ENCODE results near the gene ENPP1. TPM values are rescaled to one million over a fixed set of nuclear protein-coding genes. Genes with fewer than 3 reads are reported as not detected.

The ENPP1 gene
- total and polyA plus RNA-seq, 2 donors, result 5.7 to 10.4 TPM

- H3K4me1 ChIP-seq (ENCODE audit: control insufficient read depth in 2 of 2, insufficient read depth in 2 of 2, low read length in 2 of 2), result no peaks in the 10 kb centered on the region
- no peak overlapping the region for H3K27ac ChIP-seq (ENCODE audit: low read depth in 1 of 2, low read length in 1 of 2)
- no peak for DNase-seq (ENCODE audit: low read depth in 6 of 9, low spot score in 9 of 9)
- WGBS, result 91% methylated on average over 1 of the region's 1 CpG
- no peaks in the 10 kb centered on the region for H3K36me3 ChIP-seq (ENCODE audit: control insufficient read depth in 2 of 2, insufficient read depth in 2 of 2, low read length in 1 of 2)
- H3K9me3 ChIP-seq (ENCODE audit: control insufficient read depth in 2 of 2, insufficient read depth in 1 of 2, low read length in 1 of 2), result no peaks in the 10 kb centered on the region
- H3K27me3 ChIP-seq (ENCODE audit: control insufficient read depth in 2 of 2, insufficient read depth in 1 of 2, low read length in 1 of 2), result no peaks in the 10 kb centered on the region
- H3K4me3 ChIP-seq (ENCODE audit: low read length in 2 of 2), result no peak overlapping the region
Observed at GRCh38 chr6:131867744-131868143, 59.9 kb downstream of the ENPP1 start.

DNA sequence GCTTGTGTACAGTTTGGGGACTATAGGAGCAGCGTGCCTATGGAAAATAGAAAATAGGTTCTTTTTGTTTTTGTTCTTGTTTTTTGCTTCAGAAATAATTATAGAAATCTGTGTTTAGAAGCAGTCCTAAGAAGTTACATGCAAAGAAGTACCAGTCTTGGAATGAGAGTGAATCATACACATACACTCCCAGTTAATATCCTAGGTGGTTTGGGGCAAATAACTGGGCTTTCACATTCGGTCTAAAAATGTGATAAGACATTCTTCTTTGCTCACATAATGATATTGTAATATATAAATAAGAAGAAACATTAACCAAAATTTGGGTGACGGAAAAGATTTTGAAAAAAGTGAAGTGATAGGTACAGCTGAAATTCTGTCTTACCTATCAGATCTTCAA is 61.0 kb downstream of the ENPP1 start:
- DNase-seq (ENCODE audit: low read depth in 6 of 9, low spot score in 9 of 9), result no peak
- no peaks in the 10 kb centered on the region for H3K4me1 ChIP-seq (ENCODE audit: control insufficient read depth in 2 of 2, insufficient read depth in 2 of 2, low read length in 2 of 2)
- 93% methylated on average over 3 of the region's 3 CpGs for WGBS
- no peaks in the 10 kb centered on the region for H3K36me3 ChIP-seq (ENCODE audit: control insufficient read depth in 2 of 2, insufficient read depth in 2 of 2, low read length in 1 of 2)
- H3K27me3 ChIP-seq (ENCODE audit: control insufficient read depth in 2 of 2, insufficient read depth in 1 of 2, low read length in 1 of 2), result no peaks in the 10 kb centered on the region
- H3K27ac ChIP-seq (ENCODE audit: low read depth in 1 of 2, low read length in 1 of 2), result no peak overlapping the region
- no peak overlapping the region for H3K4me3 ChIP-seq (ENCODE audit: low read length in 2 of 2)
- no peaks in the 10 kb centered on the region for H3K9me3 ChIP-seq (ENCODE audit: control insufficient read depth in 2 of 2, insufficient read depth in 1 of 2, low read length in 1 of 2)

DNA sequence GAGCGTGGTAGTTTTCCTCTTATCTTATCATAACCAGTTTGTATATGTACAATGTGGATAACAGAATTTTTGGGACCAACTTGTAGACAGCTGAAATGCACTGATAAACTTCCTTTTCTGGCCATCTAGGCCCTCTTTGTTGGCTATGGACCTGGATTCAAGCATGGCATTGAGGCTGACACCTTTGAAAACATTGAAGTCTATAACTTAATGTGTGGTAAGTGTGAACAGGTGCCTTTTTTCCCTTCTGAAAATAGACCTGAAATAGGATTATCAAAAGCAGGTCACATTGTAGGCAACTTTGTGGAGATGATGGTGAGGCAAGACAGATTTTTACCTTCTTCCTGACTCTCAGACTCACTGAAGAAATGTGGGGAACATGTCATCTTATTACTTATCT is 67.8 kb downstream of the ENPP1 start:
- H3K27ac ChIP-seq (ENCODE audit: low read depth in 1 of 2, low read length in 1 of 2), result no peak overlapping the region
- no peaks in the 10 kb centered on the region for H3K36me3 ChIP-seq (ENCODE audit: control insufficient read depth in 2 of 2, insufficient read depth in 2 of 2, low read length in 1 of 2)
- no peaks in the 10 kb centered on the region for H3K9me3 ChIP-seq (ENCODE audit: control insufficient read depth in 2 of 2, insufficient read depth in 1 of 2, low read length in 1 of 2)
- DNase-seq (ENCODE audit: low read depth in 6 of 9, low spot score in 9 of 9), result no peak
- H3K27me3 ChIP-seq (ENCODE audit: control insufficient read depth in 2 of 2, insufficient read depth in 1 of 2, low read length in 1 of 2), result no peaks in the 10 kb centered on the region
- 85% methylated on average over 1 of the region's 1 CpG for WGBS
- H3K4me3 ChIP-seq (ENCODE audit: low read length in 2 of 2), result no peak overlapping the region
- H3K4me1 ChIP-seq (ENCODE audit: control insufficient read depth in 2 of 2, insufficient read depth in 2 of 2, low read length in 2 of 2), result no peaks in the 10 kb centered on the region

GRCh38 chr6:131876545-131876944 is 68.7 kb downstream of the ENPP1 start:
- H3K9me3 ChIP-seq (ENCODE audit: control insufficient read depth in 2 of 2, insufficient read depth in 1 of 2, low read length in 1 of 2), result no peaks in the 10 kb centered on the region
- DNase-seq (ENCODE audit: low read depth in 6 of 9, low spot score in 9 of 9), result no peak

DNA sequence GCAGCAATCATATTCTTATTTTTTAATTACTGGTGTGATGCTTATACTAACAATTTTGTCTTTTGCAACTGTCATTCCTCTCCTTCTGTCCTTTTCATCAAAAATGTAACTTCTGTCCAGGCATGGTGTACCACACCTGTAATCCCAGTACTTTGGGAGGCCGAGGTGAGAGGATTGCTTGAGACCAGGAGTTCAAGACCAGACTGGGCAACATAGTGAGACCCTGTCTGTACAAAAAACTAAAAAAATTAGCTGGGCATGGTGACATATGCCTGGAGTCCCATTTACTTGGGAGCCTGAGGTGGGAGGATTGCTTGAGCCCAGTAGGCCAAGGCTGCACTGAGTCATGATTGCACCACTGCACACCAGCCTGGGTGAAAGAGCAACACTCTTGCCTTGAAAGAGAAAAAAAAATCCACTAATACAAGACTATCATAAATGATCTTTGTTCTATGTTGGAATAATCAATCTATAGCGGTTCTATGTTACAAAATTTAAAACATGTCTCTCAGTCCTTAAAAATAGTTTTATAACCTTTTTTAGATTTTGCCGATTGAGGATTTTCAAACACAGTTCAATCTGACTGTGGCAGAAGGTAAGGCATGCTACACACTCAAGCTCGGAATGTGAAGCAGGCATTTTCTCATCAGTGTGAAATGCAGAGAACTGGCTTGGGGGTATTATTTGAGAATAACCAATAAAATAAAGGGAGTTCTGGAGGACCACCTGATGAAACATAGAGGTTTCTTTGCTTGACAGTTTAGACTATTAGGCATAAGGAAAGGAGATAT is 70.4 kb downstream of the ENPP1 start:
- Histone ChIP-seq H3K27ac (ENCODE audit: low read depth in 1 of 2, low read length in 1 of 2) (no peak overlapping the region), H3K9me3 (ENCODE audit: control insufficient read depth in 2 of 2, insufficient read depth in 1 of 2, low read length in 1 of 2) (no peaks in the 10 kb centered on the region), H3K4me3 (ENCODE audit: low read length in 2 of 2) (no peak overlapping the region), H3K36me3 (ENCODE audit: control insufficient read depth in 2 of 2, insufficient read depth in 2 of 2, low read length in 1 of 2) (no peaks in the 10 kb centered on the region), H3K27me3 (ENCODE audit: control insufficient read depth in 2 of 2, insufficient read depth in 1 of 2, low read length in 1 of 2) (no peaks in the 10 kb centered on the region), H3K4me1 (ENCODE audit: control insufficient read depth in 2 of 2, insufficient read depth in 2 of 2, low read length in 2 of 2) (no peaks in the 10 kb centered on the region)
- DNase-seq (ENCODE audit: low read depth in 6 of 9, low spot score in 9 of 9), result no peak
- WGBS, result 98% methylated on average over 4 of the region's 4 CpGs

More at GRCh38 chr6:131876545-131876944, 68.7 kb downstream of the ENPP1 start:
- Histone ChIP-seq H3K36me3 (ENCODE audit: control insufficient read depth in 2 of 2, insufficient read depth in 2 of 2, low read length in 1 of 2) (no peaks in the 10 kb centered on the region), H3K4me3 (ENCODE audit: low read length in 2 of 2) (no peak overlapping the region), H3K27ac (ENCODE audit: low read depth in 1 of 2, low read length in 1 of 2) (no peak overlapping the region), H3K4me1 (ENCODE audit: control insufficient read depth in 2 of 2, insufficient read depth in 2 of 2, low read length in 2 of 2) (no peaks in the 10 kb centered on the region), H3K27me3 (ENCODE audit: control insufficient read depth in 2 of 2, insufficient read depth in 1 of 2, low read length in 1 of 2) (no peaks in the 10 kb centered on the region)

DNA sequence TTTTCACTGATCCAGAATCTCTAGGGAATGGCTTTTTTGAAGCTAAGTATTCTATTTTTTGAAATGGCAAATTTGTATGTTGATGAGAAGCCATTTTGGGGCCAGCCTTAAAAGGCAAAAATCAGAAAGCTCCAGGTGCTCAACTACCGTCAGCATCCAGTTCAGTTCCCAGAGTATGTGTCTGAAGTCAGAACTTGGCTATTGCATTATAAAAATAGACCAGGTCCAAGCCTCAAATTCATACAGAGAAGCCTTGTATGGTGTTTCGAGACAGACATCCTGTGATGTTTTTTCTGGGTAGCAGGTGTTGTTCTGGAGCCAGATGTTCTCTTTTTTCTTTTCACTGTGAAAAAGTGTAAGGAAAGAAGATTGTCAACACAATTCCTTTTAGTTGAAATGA is 75.2 kb downstream of the ENPP1 start:
- Histone ChIP-seq H3K4me3 (ENCODE audit: low read length in 2 of 2) (no peak overlapping the region), H3K36me3 (ENCODE audit: control insufficient read depth in 2 of 2, insufficient read depth in 2 of 2, low read length in 1 of 2) (no peaks in the 10 kb centered on the region), H3K9me3 (ENCODE audit: control insufficient read depth in 2 of 2, insufficient read depth in 1 of 2, low read length in 1 of 2) (no peaks in the 10 kb centered on the region), H3K27me3 (ENCODE audit: control insufficient read depth in 2 of 2, insufficient read depth in 1 of 2, low read length in 1 of 2) (no peaks in the 10 kb centered on the region), H3K4me1 (ENCODE audit: control insufficient read depth in 2 of 2, insufficient read depth in 2 of 2, low read length in 2 of 2) (no peaks in the 10 kb centered on the region), H3K27ac (ENCODE audit: low read depth in 1 of 2, low read length in 1 of 2) (no peak overlapping the region)
- 76% methylated on average over 2 of the region's 2 CpGs for WGBS
- DNase-seq (ENCODE audit: low read depth in 6 of 9, low spot score in 9 of 9), result no peak

- H3K9me3 ChIP-seq (ENCODE audit: control insufficient read depth in 2 of 2, insufficient read depth in 1 of 2, low read length in 1 of 2), result no peaks in the 10 kb centered on the region
- DNase-seq (ENCODE audit: low read depth in 6 of 9, low spot score in 9 of 9), result no peak
- 93% methylated on average over 1 of the region's 1 CpG for WGBS
- no peak overlapping the region for H3K27ac ChIP-seq (ENCODE audit: low read depth in 1 of 2, low read length in 1 of 2)
- no peak overlapping the region for H3K4me3 ChIP-seq (ENCODE audit: low read length in 2 of 2)
- no peaks in the 10 kb centered on the region for H3K27me3 ChIP-seq (ENCODE audit: control insufficient read depth in 2 of 2, insufficient read depth in 1 of 2, low read length in 1 of 2)
- H3K4me1 ChIP-seq (ENCODE audit: control insufficient read depth in 2 of 2, insufficient read depth in 2 of 2, low read length in 2 of 2), result no peaks in the 10 kb centered on the region
- H3K36me3 ChIP-seq (ENCODE audit: control insufficient read depth in 2 of 2, insufficient read depth in 2 of 2, low read length in 1 of 2), result no peaks in the 10 kb centered on the region
Observed at GRCh38 chr6:131885237-131885636, 77.4 kb downstream of the ENPP1 start.

- Histone ChIP-seq H3K27ac (ENCODE audit: low read depth in 1 of 2, low read length in 1 of 2) (no peak overlapping the region), H3K36me3 (ENCODE audit: control insufficient read depth in 2 of 2, insufficient read depth in 2 of 2, low read length in 1 of 2) (no peaks in the 10 kb centered on the region), H3K27me3 (ENCODE audit: control insufficient read depth in 2 of 2, insufficient read depth in 1 of 2, low read length in 1 of 2) (no peaks in the 10 kb centered on the region), H3K9me3 (ENCODE audit: control insufficient read depth in 2 of 2, insufficient read depth in 1 of 2, low read length in 1 of 2) (no peaks in the 10 kb centered on the region), H3K4me1 (ENCODE audit: control insufficient read depth in 2 of 2, insufficient read depth in 2 of 2, low read length in 2 of 2) (no peaks in the 10 kb centered on the region), H3K4me3 (ENCODE audit: low read length in 2 of 2) (no peak overlapping the region)
- DNase-seq (ENCODE audit: low read depth in 6 of 9, low spot score in 9 of 9), result no peak
- WGBS, result 95% methylated on average over 4 of the region's 4 CpGs
Observed at GRCh38 chr6:131886517-131886916, 78.7 kb downstream of the ENPP1 start.

DNA sequence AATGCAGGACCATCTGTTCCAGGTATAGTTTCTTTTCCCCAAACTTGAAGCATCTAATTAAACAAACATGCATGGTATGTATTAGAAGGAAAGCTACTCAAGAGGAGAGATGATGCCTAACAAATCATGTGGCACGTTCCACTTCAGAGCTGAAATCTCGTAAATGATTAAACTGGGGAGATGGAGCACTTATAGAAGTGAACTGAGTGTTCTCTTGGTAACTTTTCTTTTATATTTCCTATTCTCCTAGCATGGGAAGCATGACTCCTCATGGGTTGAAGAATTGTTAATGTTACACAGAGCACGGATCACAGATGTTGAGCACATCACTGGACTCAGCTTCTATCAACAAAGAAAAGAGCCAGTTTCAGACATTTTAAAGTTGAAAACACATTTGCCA is 82.3 kb downstream of the ENPP1 start:
- no peak for DNase-seq (ENCODE audit: low read depth in 6 of 9, low spot score in 9 of 9)
- Histone ChIP-seq H3K4me1 (ENCODE audit: control insufficient read depth in 2 of 2, insufficient read depth in 2 of 2, low read length in 2 of 2) (no peaks in the 10 kb centered on the region), H3K4me3 (ENCODE audit: low read length in 2 of 2) (no peak overlapping the region), H3K27me3 (ENCODE audit: control insufficient read depth in 2 of 2, insufficient read depth in 1 of 2, low read length in 1 of 2) (no peaks in the 10 kb centered on the region), H3K36me3 (ENCODE audit: control insufficient read depth in 2 of 2, insufficient read depth in 2 of 2, low read length in 1 of 2) (no peaks in the 10 kb centered on the region), H3K9me3 (ENCODE audit: control insufficient read depth in 2 of 2, insufficient read depth in 1 of 2, low read length in 1 of 2) (no peaks in the 10 kb centered on the region), H3K27ac (ENCODE audit: low read depth in 1 of 2, low read length in 1 of 2) (no peak overlapping the region)
- WGBS, result 82% methylated on average over 3 of the region's 3 CpGs
